Activated CD4-positive, alpha-beta T cell treated with anti-CD3 and anti-CD28 coated beads, Interleukin-2, amount 10 ng/mL, durations not matched to agents 7 days and 5 days (primary cell): Measurements from ENCODE around the gene IL17RB. TPM values are rescaled to one million over a fixed set of nuclear protein-coding genes. Genes with fewer than 3 reads are reported as not detected.

Experiments used
- CTCF ChIA-PET: fragments of 350-600 bp; sonication (Branson Sonifier 250); formaldehyde crosslinking; loops from one replicate; lab custom pipeline; 2021; ENCODE audit warnings: antibody characterized with exemption; lab: Charles Lee
- POLR2A ChIA-PET: fragments of 350-600 bp; sonication (Branson Sonifier 250); formaldehyde crosslinking; loops from one replicate; lab custom pipeline; 2021; ENCODE audit warnings: antibody characterized with exemption; lab: Charles Lee
- DNase-seq: peaks from one replicate; pipeline ENCODE4 v3.0.0-alpha.2; 2020
- H3K27ac Mint-ChIP-seq: one replicate; pipeline ENCODE4 v1.8.0; 2021; ENCODE audit warnings: mild to moderate bottlenecking, moderate library complexity, mixed read lengths
- H3K27me3 Mint-ChIP-seq: one replicate; pipeline ENCODE4 v1.8.0; 2021; ENCODE audit warnings: mixed read lengths
- H3K36me3 Mint-ChIP-seq: one replicate; pipeline ENCODE4 v1.8.0; 2021; ENCODE audit warnings: low read depth, mixed read lengths
- H3K4me1 Mint-ChIP-seq: one replicate; pipeline ENCODE4 v1.8.0; 2021; ENCODE audit warnings: mixed read lengths
- H3K4me3 Mint-ChIP-seq: one replicate; pipeline ENCODE4 v1.8.0; 2021; ENCODE audit warnings: mild to moderate bottlenecking, moderate library complexity, mixed read lengths
- H3K9me3 Mint-ChIP-seq: one replicate; pipeline ENCODE4 v1.8.0; 2021; ENCODE audit warnings: mixed read lengths
- total RNA-seq, 2 experiments: library from RNA; stranded (reverse); gene quantifications; one replicate each; pipeline ENCODE4 v1.2.3, GENCODE V29; 2021

IL17RB gene
- total RNA-seq, 2 experiments from 2014 or later, result 2.9 to 3.7 TPM

GRCh38 chr3:53817211-53817610, 29.2 kb upstream of the IL17RB start:
- no peak overlapping the region for H3K27ac Mint-ChIP-seq
- no peaks in the 10 kb centered on the region for H3K36me3 Mint-ChIP-seq
- H3K27me3 Mint-ChIP-seq, result peaks cover 1% of the 10 kb centered on the region
- no peaks in the 10 kb centered on the region for H3K9me3 Mint-ChIP-seq
- H3K4me3 Mint-ChIP-seq, result no peak overlapping the region
- ChIA-PET POLR2A (no interaction called here), CTCF (interaction anchor here (1.6 kb wide), 1 partner anchor 24 kb away, joined by 4 read pairs; no protein-coding TSS in a partner anchor)
- peaks cover 3% of the 10 kb centered on the region for H3K4me1 Mint-ChIP-seq
- no peak for DNase-seq

- ChIA-PET CTCF (interaction anchor here (1.6 kb wide), 1 partner anchor 24 kb away, joined by 4 read pairs; no protein-coding TSS in a partner anchor), POLR2A (no interaction called here)
- no peaks in the 10 kb centered on the region for H3K9me3 Mint-ChIP-seq
- H3K4me1 Mint-ChIP-seq, result peaks cover 3% of the 10 kb centered on the region
- H3K27ac Mint-ChIP-seq, result no peak overlapping the region
- DNase-seq, result no peak
- H3K36me3 Mint-ChIP-seq, result no peaks in the 10 kb centered on the region
- peaks cover 1% of the 10 kb centered on the region for H3K27me3 Mint-ChIP-seq
- no peak overlapping the region for H3K4me3 Mint-ChIP-seq
Measured at GRCh38 chr3:53817809-53818208, 28.6 kb upstream of the IL17RB start.

DNA sequence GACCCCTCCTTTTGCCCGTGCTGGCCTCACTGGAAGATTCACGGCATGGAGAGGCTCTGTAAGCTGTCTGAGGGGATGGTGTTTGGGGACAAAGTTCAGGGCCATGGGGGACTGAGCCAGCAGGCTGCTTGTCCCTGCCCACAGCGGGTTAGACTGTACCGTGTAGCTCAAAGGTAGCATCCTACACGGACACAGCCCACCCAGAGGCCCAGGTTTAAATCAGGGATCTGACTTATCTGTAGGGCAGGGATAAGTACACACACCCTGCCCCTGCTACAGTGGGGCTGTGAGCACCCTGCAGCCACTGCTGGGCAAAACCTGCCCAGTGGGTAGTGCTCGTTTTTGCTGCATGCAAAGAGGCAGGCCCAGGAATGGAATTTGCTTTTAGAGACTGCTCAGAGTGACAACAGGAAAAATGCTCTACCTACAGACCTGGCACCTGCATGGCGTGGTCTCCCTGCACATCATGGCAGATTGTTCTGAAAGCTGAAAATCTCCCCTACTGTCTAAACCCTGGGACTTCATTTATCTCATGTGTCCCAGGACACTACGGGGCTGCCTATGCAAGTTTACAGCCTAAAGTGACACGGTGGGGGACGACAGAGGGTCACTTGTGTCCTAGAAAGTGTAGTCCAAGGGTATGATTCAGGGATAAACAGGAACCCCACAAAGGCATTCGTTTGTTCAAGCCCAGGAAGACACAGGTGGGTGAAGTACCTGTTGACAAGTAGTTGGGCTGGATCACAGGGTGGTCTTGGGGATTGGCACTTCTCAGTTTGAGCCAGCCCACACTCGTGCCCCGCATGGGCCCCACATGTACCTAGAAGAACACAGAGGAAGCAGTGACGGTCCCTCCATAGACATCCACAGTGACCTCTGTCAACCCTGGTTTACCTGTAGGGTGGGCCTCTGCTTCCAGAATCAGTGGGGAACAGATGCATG, 27.9 kb upstream of the IL17RB start:
- Mint-ChIP-seq H3K9me3 (no peaks in the 10 kb centered on the region), H3K27me3 (peaks cover 1% of the 10 kb centered on the region), H3K4me1 (peaks cover 3% of the 10 kb centered on the region), H3K4me3 (no peak overlapping the region), H3K36me3 (no peaks in the 10 kb centered on the region), H3K27ac (no peak overlapping the region)
- ChIA-PET POLR2A (no interaction called here), CTCF (interaction anchor here (1.6 kb wide), 1 partner anchor 25 kb away, joined by 4 read pairs; no protein-coding TSS in a partner anchor)
- DNase-seq, result no peak

- ChIA-PET POLR2A (no interaction called here), CTCF (no interaction called here)
- peaks cover 3% of the 10 kb centered on the region for H3K4me1 Mint-ChIP-seq
- no peak overlapping the region for H3K4me3 Mint-ChIP-seq
- no peak overlapping the region for H3K27ac Mint-ChIP-seq
- H3K9me3 Mint-ChIP-seq, result no peaks in the 10 kb centered on the region
- no peaks in the 10 kb centered on the region for H3K36me3 Mint-ChIP-seq
- no peak for DNase-seq
- H3K27me3 Mint-ChIP-seq, result peaks cover 1% of the 10 kb centered on the region
Measured at GRCh38 chr3:53819163-53819868, 27.1 kb upstream of the IL17RB start.

DNA sequence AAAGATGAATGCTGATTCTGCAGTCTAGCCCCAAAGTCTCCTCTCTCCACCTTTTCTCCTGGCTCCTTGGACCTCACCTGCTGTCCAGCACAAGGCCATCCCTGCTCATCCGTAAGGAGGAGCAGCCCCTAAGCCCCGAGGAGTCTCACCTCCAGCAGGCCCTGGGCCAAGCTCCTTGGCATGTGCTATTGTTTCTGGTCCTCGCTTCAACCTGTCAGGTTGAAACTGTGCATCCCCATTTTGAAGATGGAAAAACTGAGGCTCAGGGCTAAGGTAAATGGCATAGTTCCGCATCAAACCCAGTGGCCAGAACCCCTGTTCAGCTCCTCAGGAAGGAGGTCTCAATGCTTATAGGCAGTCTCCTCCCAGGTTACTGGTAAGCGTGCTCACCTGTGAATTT, 26.3 kb upstream of the IL17RB start:
- DNase-seq, result no peak
- Mint-ChIP-seq H3K27ac (no peak overlapping the region), H3K27me3 (peaks cover 7% of the 10 kb centered on the region), H3K4me3 (no peak overlapping the region), H3K36me3 (no peaks in the 10 kb centered on the region), H3K9me3 (no peaks in the 10 kb centered on the region), H3K4me1 (peaks cover 3% of the 10 kb centered on the region)
- POLR2A ChIA-PET, result no interaction called here
- CTCF ChIA-PET, result interaction anchor here (1.0 kb wide), 1 partner anchor 16 kb away, joined by 4 read pairs; no protein-coding TSS in a partner anchor

DNA sequence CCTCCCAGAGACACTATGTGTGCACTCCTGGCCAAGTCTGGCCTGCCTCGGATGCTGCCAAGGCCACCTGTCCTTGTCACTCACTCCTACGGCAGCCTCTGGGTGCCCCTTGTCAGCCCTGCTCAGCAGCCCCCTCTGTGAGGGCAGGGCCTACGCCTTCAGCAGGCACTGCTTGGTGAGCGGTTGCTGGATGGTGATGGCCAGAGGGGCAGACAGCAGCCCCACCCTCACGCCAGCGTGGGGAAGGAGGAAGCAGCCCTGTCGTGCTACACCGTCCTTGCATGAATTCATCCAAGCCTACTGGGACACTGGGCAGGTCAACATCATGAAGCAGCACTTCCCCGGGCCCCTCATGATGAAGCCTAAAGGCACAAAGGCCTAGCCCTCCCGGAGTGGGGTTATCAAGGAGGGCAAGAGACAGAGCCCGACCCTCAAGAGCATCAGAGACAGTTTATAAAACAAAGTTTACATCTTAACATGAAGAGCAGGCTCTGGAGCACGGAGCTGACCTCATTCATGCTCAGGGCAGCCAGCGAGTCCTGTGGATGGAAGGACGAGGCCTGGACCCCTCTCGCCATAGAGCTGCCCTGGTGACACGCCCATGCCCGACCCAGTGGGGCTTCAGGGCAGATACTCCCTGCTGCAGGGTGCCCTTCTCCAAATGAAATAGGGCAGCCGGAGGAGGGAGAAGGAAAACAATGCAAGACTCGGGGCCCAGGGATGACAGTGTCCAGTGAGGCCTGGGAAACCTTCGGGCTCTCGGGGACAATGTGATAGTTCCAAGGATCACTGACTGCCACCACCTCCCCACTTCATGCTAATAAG, 25.4 kb upstream of the IL17RB start:
- no peaks in the 10 kb centered on the region for H3K36me3 Mint-ChIP-seq
- peaks cover 3% of the 10 kb centered on the region for H3K4me1 Mint-ChIP-seq
- POLR2A ChIA-PET, result no interaction called here
- H3K9me3 Mint-ChIP-seq, result no peaks in the 10 kb centered on the region
- H3K27ac Mint-ChIP-seq, result no peak overlapping the region
- CTCF ChIA-PET, result interaction anchor here (1.0 kb wide), 1 partner anchor 17 kb away, joined by 4 read pairs; no protein-coding TSS in a partner anchor
- H3K27me3 Mint-ChIP-seq, result peaks cover 13% of the 10 kb centered on the region
- no peak for DNase-seq
- no peak overlapping the region for H3K4me3 Mint-ChIP-seq

- no peaks in the 10 kb centered on the region for H3K9me3 Mint-ChIP-seq
- ChIA-PET CTCF (interaction anchor here (1.1 to 1.5 kb wide), 2 partner anchors 14 to 17 kb away, joined by 3 read pairs; no protein-coding TSS in a partner anchor), POLR2A (no interaction called here)
- DNase-seq, result no peak
- H3K4me1 Mint-ChIP-seq, result peaks cover 3% of the 10 kb centered on the region
- H3K36me3 Mint-ChIP-seq, result no peaks in the 10 kb centered on the region
- peaks cover 13% of the 10 kb centered on the region for H3K27me3 Mint-ChIP-seq
- no peak overlapping the region for H3K4me3 Mint-ChIP-seq
- H3K27ac Mint-ChIP-seq, result no peak overlapping the region
Measured at GRCh38 chr3:53821631-53822121, 24.7 kb upstream of the IL17RB start.

GRCh38 chr3:53822331-53822741, 24.0 kb upstream of the IL17RB start:
- ChIA-PET POLR2A (no interaction called here), CTCF (interaction anchor here (1.1 to 1.5 kb wide), 2 partner anchors 13 to 18 kb away, joined by 3 read pairs; no protein-coding TSS in a partner anchor)
- H3K9me3 Mint-ChIP-seq, result no peaks in the 10 kb centered on the region
- peaks cover 16% of the 10 kb centered on the region for H3K27me3 Mint-ChIP-seq
- DNase-seq, result no peak
- no peak overlapping the region for H3K27ac Mint-ChIP-seq
- H3K4me1 Mint-ChIP-seq, result peaks cover 3% of the 10 kb centered on the region
- H3K4me3 Mint-ChIP-seq, result no peak overlapping the region
- no peaks in the 10 kb centered on the region for H3K36me3 Mint-ChIP-seq

- Mint-ChIP-seq H3K27ac (no peak overlapping the region), H3K4me3 (no peak overlapping the region), H3K4me1 (no peaks in the 10 kb centered on the region), H3K27me3 (peaks cover 15% of the 10 kb centered on the region), H3K36me3 (no peaks in the 10 kb centered on the region), H3K9me3 (no peaks in the 10 kb centered on the region)
- no peak for DNase-seq
- ChIA-PET POLR2A (no interaction called here), CTCF (interaction anchor here (1.5 kb wide), 1 partner anchor 12 kb away, joined by 3 read pairs; no protein-coding TSS in a partner anchor)
Measured at GRCh38 chr3:53823026-53823955, 23.1 kb upstream of the IL17RB start.

DNA sequence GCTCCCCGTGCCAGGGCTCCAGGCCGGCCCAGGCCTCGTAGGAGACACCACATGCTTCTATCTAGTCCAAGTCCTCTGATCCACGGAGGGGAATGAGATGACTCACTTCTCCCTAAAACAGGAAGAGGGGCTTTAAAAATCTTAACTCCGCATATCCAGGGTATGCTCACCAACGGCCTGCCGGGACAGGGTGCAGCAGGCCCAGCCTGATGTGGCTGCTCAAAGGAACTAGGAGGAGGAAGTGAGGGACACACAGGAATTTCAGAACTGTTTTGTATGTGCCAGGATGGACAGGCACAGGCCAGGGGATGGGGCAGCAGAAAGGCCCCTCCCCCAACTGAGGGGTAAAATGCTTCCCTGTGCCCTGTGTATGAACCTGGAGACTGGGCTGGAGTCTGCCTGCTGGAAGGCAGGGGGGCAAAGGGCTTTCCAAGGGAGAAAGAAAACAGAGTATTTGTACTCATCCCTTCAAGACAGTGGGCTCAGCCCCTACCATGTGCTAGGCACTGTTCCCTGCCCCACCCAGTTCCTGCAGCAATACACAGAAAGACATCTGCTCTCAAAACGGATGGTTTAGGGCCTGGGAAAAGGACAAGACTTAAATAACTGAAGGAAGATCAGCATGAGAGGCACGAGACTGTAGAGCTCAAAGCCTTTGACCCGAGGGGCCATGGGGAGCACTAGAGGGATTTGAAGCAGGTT, 22.3 kb upstream of the IL17RB start:
- H3K9me3 Mint-ChIP-seq, result no peaks in the 10 kb centered on the region
- POLR2A ChIA-PET, result no interaction called here
- H3K4me1 Mint-ChIP-seq, result no peaks in the 10 kb centered on the region
- no peaks in the 10 kb centered on the region for H3K36me3 Mint-ChIP-seq
- DNase-seq, result no peak
- CTCF ChIA-PET, result no interaction called here
- peaks cover 15% of the 10 kb centered on the region for H3K27me3 Mint-ChIP-seq
- H3K4me3 Mint-ChIP-seq, result no peak overlapping the region
- H3K27ac Mint-ChIP-seq, result peak overlapping the region; percentile 22

GRCh38 chr3:53824795-53825194, 21.6 kb upstream of the IL17RB start:
- ChIA-PET POLR2A (no interaction called here), CTCF (no interaction called here)
- no peak overlapping the region for H3K4me3 Mint-ChIP-seq
- peaks cover 15% of the 10 kb centered on the region for H3K27me3 Mint-ChIP-seq
- H3K27ac Mint-ChIP-seq, result no peak overlapping the region
- DNase-seq, result no peak
- H3K36me3 Mint-ChIP-seq, result no peaks in the 10 kb centered on the region
- no peaks in the 10 kb centered on the region for H3K9me3 Mint-ChIP-seq
- no peaks in the 10 kb centered on the region for H3K4me1 Mint-ChIP-seq
